Measurements from ENCODE around the gene ZNF576.
A peak's percentile ranks its signal among the peaks of the same experiment; 100 is the strongest.

Gene ZNF576

GRCh38 chr19:43622070-43622469, 25.7 kb downstream of the ZNF576 start:
- no peak overlapping the region for H3K4me3 ChIP-seq (ENCODE audit: low read depth, low read length)
- TF ChIP-seq CTCF (conservative IDR thresholded peaks at IDR 0.05; ENCODE audit: low read depth, low read length) = no peak
- no peak for DNase-seq (ENCODE audit: low read depth)

- H3K4me3 ChIP-seq (ENCODE audit: low read depth, low read length) = no peak overlapping the region
- TF ChIP-seq CTCF (conservative IDR thresholded peaks at IDR 0.05; ENCODE audit: low read depth, low read length) = no peak
- DNase-seq (ENCODE audit: low read depth) = no peak
Observed at GRCh38 chr19:43622956-43623355, 26.6 kb downstream of the ZNF576 start.

- H3K4me3 ChIP-seq (ENCODE audit: low read depth, low read length) = no peak overlapping the region
- DNase-seq (ENCODE audit: low read depth) = no peak
- TF ChIP-seq CTCF (conservative IDR thresholded peaks at IDR 0.05; ENCODE audit: low read depth, low read length) = no peak
Observed at GRCh38 chr19:43623889-43624670, 27.7 kb downstream of the ZNF576 start.

GRCh38 chr19:43624933-43625332, 28.5 kb downstream of the ZNF576 start:
- no peak overlapping the region for H3K4me3 ChIP-seq (ENCODE audit: low read depth, low read length)
- peak; percentile 43 for DNase-seq (ENCODE audit: low read depth)

GRCh38 chr19:43625918-43626579, 29.7 kb downstream of the ZNF576 start:
- no peak overlapping the region for H3K4me3 ChIP-seq (ENCODE audit: low read depth, low read length)
- TF ChIP-seq CTCF (conservative IDR thresholded peaks at IDR 0.05; ENCODE audit: low read depth, low read length) = peak; percentile 13
- DNase-seq (ENCODE audit: low read depth) = no peak

More at GRCh38 chr19:43624933-43625332, 28.5 kb downstream of the ZNF576 start:
- TF ChIP-seq CTCF (conservative IDR thresholded peaks at IDR 0.05; ENCODE audit: low read depth, low read length) = peak; percentile 25

GRCh38 chr19:43626838-43627237, 30.4 kb downstream of the ZNF576 start:
- H3K4me3 ChIP-seq (ENCODE audit: low read depth, low read length) = no peak overlapping the region
- no peak for TF ChIP-seq CTCF (conservative IDR thresholded peaks at IDR 0.05; ENCODE audit: low read depth, low read length)
- DNase-seq (ENCODE audit: low read depth) = no peak

All from choroid plexus epithelial cell (primary cell).